Hepatocyte (in vitro differentiated cells): ENCODE measurements around the gene LRRK1. TPM values are rescaled to one million over a fixed set of nuclear protein-coding genes. Genes with fewer than 3 reads are reported as not detected.

Source experiments
- DNase-seq: peaks from one replicate; pipeline ENCODE4 v3.0.0-alpha.2; 2016; ENCODE audit warnings: low spot score
- H2AFZ ChIP-seq: fragments of 200-600 bp; sonication (generic); 2 replicates; pipeline ENCODE4 v1.6.0; 2016; ENCODE audit warnings: antibody characterized with exemption, mild to moderate bottlenecking
- H3K27ac ChIP-seq: fragments of 200-600 bp; sonication (generic); 2 replicates; pipeline ENCODE4 v1.5.1; 2016; ENCODE audit warnings: mild to moderate bottlenecking
- H3K27me3 ChIP-seq: fragments of 200-600 bp; sonication (generic); 2 replicates; pipeline ENCODE4 v1.6.1; 2016
- H3K36me3 ChIP-seq: fragments of 200-600 bp; sonication (generic); replicated peaks from 2 replicates; pipeline ENCODE4 v1.5.1; 2016; ENCODE audit warnings: low read depth; ENCODE audit not compliant: insufficient read depth
- H3K4me1 ChIP-seq: fragments of 200-600 bp; sonication (generic); 2 replicates; pipeline ENCODE4 v1.5.1; 2016; ENCODE audit warnings: mild to moderate bottlenecking, moderate library complexity; ENCODE audit not compliant: insufficient read depth
- H3K4me2 ChIP-seq: fragments of 200-600 bp; sonication (generic); 2 replicates; pipeline ENCODE4 v1.6.0; 2016
- H3K4me3 ChIP-seq: fragments of 200-600 bp; sonication (generic); 2 replicates; pipeline ENCODE4 v1.5.1; 2016; ENCODE audit warnings: mild to moderate bottlenecking
- H3K79me2 ChIP-seq: fragments of 200-600 bp; sonication (generic); 2 replicates; pipeline ENCODE4 v1.6.0; 2017; ENCODE audit warnings: mild to moderate bottlenecking
- H3K9me2 ChIP-seq: fragments of 200-600 bp; sonication (generic); replicated peaks from 2 replicates; pipeline ENCODE4 v1.6.0; 2017; ENCODE audit warnings: mild to moderate bottlenecking; ENCODE audit not compliant: insufficient read depth
- H3K9me3 ChIP-seq: fragments of 200-600 bp; sonication (generic); 2 replicates; pipeline ENCODE4 v1.5.1; 2016; ENCODE audit warnings: low read depth, mild to moderate bottlenecking
- H4K20me1 ChIP-seq: fragments of 200-600 bp; sonication (generic); 2 replicates; pipeline ENCODE4 v1.6.0; 2016; ENCODE audit warnings: mild to moderate bottlenecking; ENCODE audit not compliant: insufficient read depth, poor library complexity, severe bottlenecking
- CTCF ChIP-seq: fragments of 200-600 bp; sonication (generic); IDR thresholded peaks from 2 replicates; pipeline ENCODE4 v1.5.1; 2016; ENCODE audit warnings: antibody characterized with exemption, mild to moderate bottlenecking; ENCODE audit not compliant: poor library complexity
- EZH2 ChIP-seq: fragments of 200-600 bp; sonication (generic); IDR thresholded peaks from 2 replicates; pipeline ENCODE4 v1.6.1; 2016; ENCODE audit warnings: antibody characterized with exemption, mild to moderate bottlenecking, borderline replicate concordance
- EZH2phosphoT487 ChIP-seq: fragments of 200-600 bp; sonication (generic); IDR thresholded peaks from one replicate; pipeline ENCODE4 v1.6.1; 2018; ENCODE audit warnings: antibody characterized with exemption, mild to moderate bottlenecking, low read depth, moderate library complexity; ENCODE audit not compliant: unreplicated experiment, severe bottlenecking
- WGBS: methylation state at CpG from one replicate; pipeline ENCODE4 v1.1.6; 2016; ENCODE audit warnings: low lambda C conversion rate; ENCODE audit errors: missing lambda C conversion rate; 5-methylcytosine and 5-hydroxymethylcytosine counted together
- polyA plus RNA-seq: library from polyadenylated mRNA; unstranded; fragments of >200 nt; fragmentation: Nextera tagmentation; extraction: Ambion mirVana; gene quantifications from 2 replicates; pipeline ENCODE4 v1.2.1, GENCODE V29; 2016
- total RNA-seq: library from RNA; depleted of rRNA; stranded (reverse); fragments of >200 nt; gene quantifications from 2 replicates; pipeline ENCODE4 v1.2.3, GENCODE V29; 2014

The LRRK1 gene
- total and polyA plus RNA-seq, 2 experiments from 2014 or later: 2.1 TPM

- Histone ChIP-seq H3K4me3 (no peak overlapping the region), H4K20me1 (no peaks in the 10 kb centered on the region), H2AFZ (no peak overlapping the region), H3K4me2 (no peak overlapping the region), H3K9me3 (peaks cover 3% of the 10 kb centered on the region), H3K27me3 (no peaks in the 10 kb centered on the region), H3K4me1 (no peaks in the 10 kb centered on the region), H3K79me2 (no peaks in the 10 kb centered on the region), H3K36me3 (no peaks in the 10 kb centered on the region), H3K27ac (no peak overlapping the region), H3K9me2 (no peaks in the 10 kb centered on the region)
- TF ChIP-seq EZH2phosphoT487 (no peak), CTCF (peak; percentile 10), EZH2 (no peak)
- DNase-seq: no peak
- WGBS: 76% methylated on average over 12 of the region's 12 CpGs
These were observed 8.9 kb upstream of the LRRK1 start for GRCh38 chr15:100909989-100910955.

GRCh38 chr15:100911086-100911485 is 8.1 kb upstream of the LRRK1 start:
- Histone ChIP-seq H3K9me3 (peaks cover 3% of the 10 kb centered on the region), H3K4me1 (no peaks in the 10 kb centered on the region), H3K9me2 (no peaks in the 10 kb centered on the region), H3K4me2 (no peak overlapping the region), H4K20me1 (no peaks in the 10 kb centered on the region), H3K27me3 (no peaks in the 10 kb centered on the region), H3K27ac (no peak overlapping the region), H3K79me2 (no peaks in the 10 kb centered on the region), H3K4me3 (no peak overlapping the region), H3K36me3 (no peaks in the 10 kb centered on the region), H2AFZ (no peak overlapping the region)
- TF ChIP-seq EZH2 (no peak), CTCF (no peak), EZH2phosphoT487 (no peak)
- no peak for DNase-seq
- WGBS: 95% methylated on average over 10 of the region's 10 CpGs

- TF ChIP-seq EZH2phosphoT487: no peak
These were observed 5.2 kb upstream of the LRRK1 start for GRCh38 chr15:100913961-100914360.

GRCh38 chr15:100914876-100915275 is 4.3 kb upstream of the LRRK1 start:
- no peak overlapping the region for H3K4me2 ChIP-seq
- WGBS: 55% methylated on average over 6 of the region's 6 CpGs

More at GRCh38 chr15:100913961-100914360, 5.2 kb upstream of the LRRK1 start:
- no peaks in the 10 kb centered on the region for H3K36me3 ChIP-seq
- H3K27me3 ChIP-seq: peaks cover 8% of the 10 kb centered on the region
- no peak overlapping the region for H3K4me3 ChIP-seq
- no peak overlapping the region for H3K27ac ChIP-seq
- peaks cover 6% of the 10 kb centered on the region for H3K4me1 ChIP-seq
- H3K9me2 ChIP-seq: no peaks in the 10 kb centered on the region
- WGBS: 72% methylated on average over 4 of the region's 4 CpGs
- no peak overlapping the region for H2AFZ ChIP-seq
- no peaks in the 10 kb centered on the region for H4K20me1 ChIP-seq
- H3K4me2 ChIP-seq: no peak overlapping the region
- no peak for DNase-seq
- no peaks in the 10 kb centered on the region for H3K79me2 ChIP-seq
- H3K9me3 ChIP-seq: peaks cover 3% of the 10 kb centered on the region

More at GRCh38 chr15:100914876-100915275, 4.3 kb upstream of the LRRK1 start:
- no peak overlapping the region for H3K4me3 ChIP-seq
- no peaks in the 10 kb centered on the region for H3K36me3 ChIP-seq
- H3K9me2 ChIP-seq: no peaks in the 10 kb centered on the region
- peak; percentile 19 for TF ChIP-seq CTCF
- no peak for TF ChIP-seq EZH2phosphoT487
- TF ChIP-seq EZH2: no peak
- no peak for DNase-seq
- peaks cover 6% of the 10 kb centered on the region for H3K4me1 ChIP-seq
- no peaks in the 10 kb centered on the region for H4K20me1 ChIP-seq
- H3K27me3 ChIP-seq: peaks cover 13% of the 10 kb centered on the region
- H3K9me3 ChIP-seq: peaks cover 3% of the 10 kb centered on the region
- H3K27ac ChIP-seq: no peak overlapping the region
- no peak overlapping the region for H2AFZ ChIP-seq
- no peaks in the 10 kb centered on the region for H3K79me2 ChIP-seq
